ENCODE data around the gene DUOXA2.

DUOXA2 gene

DNA sequence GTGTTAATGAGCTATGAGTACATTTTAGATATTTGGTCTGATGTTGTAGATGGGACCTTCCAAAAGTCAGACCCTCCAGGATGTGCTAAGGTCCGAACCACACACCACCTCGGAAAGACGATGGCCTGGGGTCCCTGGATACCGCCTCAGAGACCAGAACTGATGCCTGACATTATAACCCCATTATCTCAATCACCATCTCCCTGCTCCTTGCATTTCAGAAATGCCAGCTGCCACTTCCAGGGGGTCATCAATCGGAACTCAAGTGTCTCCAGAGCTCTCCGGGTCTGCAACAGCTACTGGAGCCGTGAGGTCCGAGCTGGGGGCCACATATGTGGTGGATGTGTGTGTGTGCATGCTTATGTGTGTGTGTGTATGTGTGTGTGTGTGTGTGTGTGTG is 23.6 kb downstream of the DUOXA2 start:
- DNase-seq = no peak

DNA sequence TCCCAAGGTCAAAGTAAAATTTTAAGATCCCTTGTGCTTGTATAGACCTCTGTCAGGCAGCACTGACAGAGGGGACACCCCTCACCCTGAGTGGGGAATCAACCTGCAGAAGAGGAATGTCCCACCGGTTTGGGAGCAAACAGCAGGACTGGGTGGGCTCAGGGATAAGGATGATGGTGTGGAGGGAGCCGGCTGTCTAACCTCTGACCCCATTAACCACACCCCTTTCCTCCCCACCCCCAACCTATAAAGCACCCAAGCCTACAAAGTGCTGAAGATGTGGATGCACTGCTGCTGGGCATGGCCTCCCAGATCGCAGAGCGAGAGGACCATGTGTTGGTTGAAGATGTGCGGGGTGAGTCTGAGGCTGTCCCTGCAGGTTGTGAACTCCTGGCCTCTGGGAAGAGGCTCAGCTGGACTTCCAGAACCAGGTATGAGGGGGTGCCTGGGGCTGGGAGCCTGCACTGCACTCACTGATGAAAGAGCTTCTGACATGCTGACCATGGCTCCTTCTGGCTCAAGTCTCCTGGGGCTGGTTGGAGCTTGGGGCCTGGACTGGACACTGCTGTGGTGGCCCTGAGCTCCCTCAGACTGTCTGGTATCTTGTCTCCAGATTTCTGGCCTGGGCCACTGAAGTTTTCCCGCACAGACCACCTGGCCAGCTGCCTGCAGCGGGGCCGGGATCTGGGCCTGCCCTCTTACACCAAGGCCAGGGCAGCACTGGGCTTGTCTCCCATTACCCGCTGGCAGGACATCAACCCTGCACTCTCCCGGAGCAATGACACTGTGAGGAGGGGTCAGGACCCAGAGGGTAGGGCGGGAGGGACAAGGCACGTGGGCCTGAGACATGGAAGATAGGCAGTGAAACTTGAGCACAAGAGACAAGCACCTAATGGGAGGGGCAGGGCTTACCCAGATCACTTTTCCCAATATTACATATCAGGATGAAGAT is 25.0 kb downstream of the DUOXA2 start:
- DNase-seq = no peak

DNA sequence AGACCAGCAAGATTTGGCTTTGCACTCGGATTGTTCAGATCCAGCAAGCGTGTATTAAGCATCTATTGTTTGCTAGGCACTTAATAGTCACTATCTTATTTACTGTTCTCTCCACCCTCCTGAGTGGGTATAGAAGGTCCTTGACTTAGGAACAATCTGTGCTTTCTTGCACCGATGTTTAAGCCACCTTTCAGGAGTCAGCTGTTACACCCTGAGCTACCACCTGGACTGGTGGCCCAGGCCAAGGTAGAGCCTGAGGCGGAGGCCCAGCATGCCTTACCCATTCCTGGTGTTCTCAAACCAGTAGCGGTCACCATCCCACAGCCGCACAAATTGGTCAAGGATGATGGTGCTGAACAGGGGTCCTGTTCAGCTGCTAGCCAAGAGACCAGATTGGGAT is 25.6 kb downstream of the DUOXA2 start:
- no peak for DNase-seq

DNA sequence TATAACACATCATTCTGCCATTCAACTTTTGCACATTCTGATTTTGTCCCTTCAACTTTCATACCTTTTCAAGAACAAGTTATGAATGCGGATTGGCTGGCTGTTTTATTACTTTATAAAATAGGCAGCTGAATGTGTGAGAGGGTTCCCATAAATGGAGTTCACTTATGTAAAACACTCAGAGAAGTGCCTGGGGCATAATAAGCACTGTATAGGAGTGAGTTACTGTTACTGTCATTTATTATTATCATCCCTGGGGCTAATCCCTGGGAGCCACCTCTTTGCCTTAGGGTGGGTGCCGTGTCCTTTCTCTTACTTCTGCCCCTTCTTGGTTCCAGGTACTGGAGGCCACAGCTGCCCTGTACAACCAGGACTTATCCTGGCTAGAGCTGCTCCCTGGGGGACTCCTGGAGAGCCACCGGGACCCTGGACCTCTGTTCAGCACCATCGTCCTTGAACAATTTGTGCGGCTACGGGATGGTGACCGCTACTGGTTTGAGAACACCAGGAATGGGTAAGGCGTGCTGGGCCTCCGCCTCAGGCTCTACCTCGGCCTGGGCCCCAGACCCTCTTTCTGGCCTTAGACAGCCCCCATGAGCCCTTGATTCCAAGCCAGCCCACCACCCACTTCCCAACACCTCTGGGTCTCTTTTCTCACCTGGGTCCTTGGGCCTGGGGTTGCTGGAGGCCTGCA is 26.6 kb downstream of the DUOXA2 start:
- no peak for DNase-seq

DNA sequence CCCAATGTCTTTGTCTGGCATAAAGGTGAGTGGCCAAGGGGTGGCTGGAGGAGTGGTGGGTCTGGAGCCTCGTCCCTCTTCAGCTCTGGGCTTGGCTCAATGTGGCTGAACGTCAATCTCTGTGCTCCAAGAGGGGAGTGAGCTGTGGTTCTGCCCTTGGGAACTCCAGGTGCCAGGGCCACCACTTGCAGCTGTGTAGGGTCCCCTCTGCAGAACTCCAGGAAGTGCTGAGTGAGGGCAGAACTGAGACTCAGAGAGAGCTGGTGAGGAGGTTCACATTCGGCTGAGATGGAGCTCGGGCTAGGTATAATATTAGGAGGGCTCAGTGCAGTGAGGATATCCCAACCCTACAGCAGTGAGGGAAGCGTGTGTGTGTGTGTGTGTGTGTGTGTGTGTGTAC is 27.3 kb downstream of the DUOXA2 start:
- no peak for DNase-seq

DNA sequence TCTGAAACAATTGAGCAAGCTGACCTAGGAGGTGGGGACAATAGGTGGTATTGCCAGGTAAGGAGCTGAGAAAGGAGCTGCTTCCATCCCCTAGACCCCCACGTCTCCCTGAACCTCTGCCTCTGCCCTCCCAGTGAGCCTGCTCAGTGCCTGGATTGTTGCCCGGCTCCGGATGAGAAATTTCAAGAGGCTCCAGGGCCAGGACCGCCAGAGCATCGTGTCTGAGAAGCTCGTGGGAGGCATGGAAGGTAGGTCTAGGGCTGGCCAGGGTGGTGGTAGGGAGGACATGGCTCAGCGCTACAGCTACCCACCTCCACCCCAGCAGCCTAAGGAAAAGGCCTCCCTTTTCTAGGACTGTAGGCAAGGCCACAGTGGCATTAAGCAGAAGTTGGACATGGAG is 28.9 kb downstream of the DUOXA2 start:
- no peak for DNase-seq

DNA sequence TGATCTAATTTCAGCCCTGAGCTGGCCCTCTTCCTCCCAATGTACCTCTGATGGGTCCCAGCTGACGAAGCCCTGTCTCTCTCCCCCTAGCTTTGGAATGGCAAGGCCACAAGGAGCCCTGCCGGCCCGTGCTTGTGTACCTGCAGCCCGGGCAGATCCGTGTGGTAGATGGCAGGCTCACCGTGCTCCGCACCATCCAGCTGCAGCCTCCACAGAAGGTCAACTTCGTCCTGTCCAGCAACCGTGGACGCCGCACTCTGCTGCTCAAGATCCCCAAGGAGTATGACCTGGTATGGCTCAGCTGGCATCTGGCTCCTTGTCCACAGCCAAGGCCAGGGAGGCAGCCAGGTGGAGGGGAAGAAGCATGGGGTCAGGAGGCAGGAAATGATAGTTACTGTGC is 29.8 kb downstream of the DUOXA2 start:
- no peak for DNase-seq

DNA sequence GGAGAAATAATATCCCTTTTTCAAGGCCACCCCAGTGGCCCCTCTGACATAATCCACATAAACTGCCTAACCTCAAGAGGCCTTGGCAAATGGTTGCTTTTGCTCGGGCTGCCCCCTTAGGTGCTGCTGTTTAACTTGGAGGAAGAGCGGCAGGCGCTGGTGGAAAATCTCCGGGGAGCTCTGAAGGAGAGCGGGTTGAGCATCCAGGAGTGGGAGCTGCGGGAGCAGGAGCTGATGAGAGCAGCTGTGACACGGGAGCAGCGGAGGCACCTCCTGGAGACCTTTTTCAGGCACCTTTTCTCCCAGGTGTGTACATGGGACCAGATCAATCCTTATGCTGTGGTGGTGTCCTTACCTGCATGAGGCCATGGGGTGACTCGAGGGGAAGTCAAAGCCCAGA is 30.6 kb downstream of the DUOXA2 start:
- DNase-seq = no peak

DNA sequence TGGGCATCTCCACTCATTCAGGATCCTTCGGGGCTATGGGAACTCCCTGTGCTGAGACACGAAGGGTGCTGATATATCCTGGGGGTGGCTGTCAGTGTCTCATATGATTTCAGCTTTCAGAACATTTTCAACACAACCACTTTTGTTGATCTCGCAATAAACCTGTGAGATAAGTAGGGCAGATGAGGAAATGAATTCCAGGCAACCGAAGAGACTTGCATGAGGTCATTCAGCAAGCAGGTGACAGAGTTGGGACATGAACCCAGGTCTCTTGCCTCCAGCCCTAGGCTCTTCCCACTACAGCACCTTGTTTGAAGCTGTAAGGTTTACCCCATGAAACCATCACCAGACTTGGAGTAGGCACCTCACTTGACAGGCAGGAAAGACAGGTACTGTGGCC is 32.3 kb downstream of the DUOXA2 start:
- no peak for DNase-seq

DNA sequence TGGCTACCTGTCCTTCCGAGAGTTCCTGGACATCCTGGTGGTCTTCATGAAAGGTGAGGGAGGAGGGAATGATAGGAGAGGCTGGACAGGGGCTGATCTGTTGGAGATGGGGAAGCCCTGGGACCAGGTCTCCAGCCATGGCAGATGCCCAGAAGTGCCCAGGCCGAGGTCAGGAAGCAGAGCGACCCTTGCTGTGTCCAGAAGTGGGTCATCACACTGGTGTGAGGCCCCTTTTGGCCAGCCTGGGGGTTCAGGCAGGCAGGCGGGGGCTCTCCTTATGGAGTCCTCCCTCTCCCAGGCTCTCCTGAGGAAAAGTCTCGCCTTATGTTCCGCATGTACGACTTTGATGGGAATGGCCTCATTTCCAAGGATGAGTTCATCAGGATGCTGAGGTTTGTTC is 33.5 kb downstream of the DUOXA2 start:
- no peak for DNase-seq

GRCh38 chr15:45148076-45149059 is 34.2 kb downstream of the DUOXA2 start:
- no peak for DNase-seq

GRCh38 chr15:45149060-45149459 is 34.9 kb downstream of the DUOXA2 start:
- DNase-seq = no peak

DNA sequence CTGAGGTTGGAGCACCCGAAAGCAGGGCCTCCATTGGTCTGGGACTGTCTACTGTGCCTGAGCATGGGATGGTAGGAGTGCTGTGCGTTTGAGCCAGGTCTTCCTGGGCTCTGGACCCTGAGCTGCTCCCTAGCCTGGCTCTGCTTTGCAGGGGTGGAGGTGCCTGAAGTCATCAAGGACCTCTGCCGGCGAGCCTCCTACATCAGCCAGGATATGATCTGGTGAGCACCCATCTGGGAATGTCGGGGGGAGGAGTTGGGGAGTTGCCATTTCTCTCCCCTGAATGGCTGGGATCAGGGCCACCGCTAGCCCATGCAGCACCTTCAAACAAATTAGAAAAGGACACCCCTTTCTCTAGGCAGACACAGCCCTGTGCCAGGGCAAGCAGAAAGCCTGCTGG is 36.4 kb downstream of the DUOXA2 start:
- DNase-seq = no peak

DNA sequence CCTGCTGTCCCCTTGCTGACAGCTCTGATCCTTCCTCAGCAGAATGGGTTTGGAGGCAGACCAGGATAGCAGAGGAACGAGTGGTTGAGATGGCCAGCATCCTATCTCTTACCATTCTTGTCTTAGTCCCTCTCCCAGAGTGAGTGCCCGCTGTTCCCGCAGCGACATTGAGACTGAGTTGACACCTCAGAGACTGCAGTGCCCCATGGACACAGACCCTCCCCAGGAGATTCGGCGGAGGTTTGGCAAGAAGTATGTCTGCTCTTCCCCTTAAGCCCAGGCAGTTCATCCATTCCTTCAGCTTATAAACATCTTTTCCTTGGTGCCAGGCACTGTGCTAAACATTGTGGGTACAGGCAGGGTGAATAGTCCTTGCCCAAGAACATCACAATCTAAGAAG is 36.9 kb downstream of the DUOXA2 start:
- no peak for DNase-seq

DNA sequence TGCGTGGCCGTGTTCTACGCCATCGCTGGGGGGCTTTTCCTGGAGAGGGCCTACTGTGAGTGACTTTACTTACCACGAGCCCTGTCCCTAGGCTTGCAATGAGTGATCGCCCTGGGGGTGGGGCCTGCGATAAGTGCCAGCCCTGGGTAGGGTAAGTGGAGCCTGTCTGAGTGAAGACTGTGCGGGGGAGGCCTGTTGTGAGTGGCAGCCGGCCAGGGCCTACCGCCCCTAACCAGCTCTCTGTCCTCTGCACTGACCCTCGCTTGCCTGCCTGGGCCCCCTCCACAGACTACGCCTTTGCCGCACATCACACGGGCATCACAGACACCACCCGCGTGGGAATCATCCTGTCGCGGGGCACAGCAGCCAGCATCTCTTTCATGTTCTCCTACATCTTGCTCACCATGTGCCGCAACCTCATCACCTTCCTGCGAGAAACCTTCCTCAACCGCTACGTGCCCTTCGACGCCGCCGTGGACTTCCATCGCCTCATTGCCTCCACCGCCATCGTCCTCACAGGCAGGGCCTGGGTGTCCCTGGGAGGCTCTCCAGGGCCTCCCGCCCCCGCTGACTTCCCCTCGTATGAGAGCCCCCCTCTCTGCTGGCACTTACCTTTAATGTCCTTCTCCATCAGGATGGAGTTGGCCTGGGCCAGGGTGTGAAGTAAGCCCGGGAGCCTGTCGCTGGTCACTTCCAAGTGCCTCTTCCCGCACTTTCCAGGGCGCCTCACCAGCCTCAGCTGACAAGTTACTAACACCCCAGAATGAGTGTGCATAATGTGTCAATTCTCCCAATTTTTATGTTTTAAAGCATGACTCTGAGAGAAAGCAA is 38.1 kb downstream of the DUOXA2 start:
- DNase-seq = no peak

DNA sequence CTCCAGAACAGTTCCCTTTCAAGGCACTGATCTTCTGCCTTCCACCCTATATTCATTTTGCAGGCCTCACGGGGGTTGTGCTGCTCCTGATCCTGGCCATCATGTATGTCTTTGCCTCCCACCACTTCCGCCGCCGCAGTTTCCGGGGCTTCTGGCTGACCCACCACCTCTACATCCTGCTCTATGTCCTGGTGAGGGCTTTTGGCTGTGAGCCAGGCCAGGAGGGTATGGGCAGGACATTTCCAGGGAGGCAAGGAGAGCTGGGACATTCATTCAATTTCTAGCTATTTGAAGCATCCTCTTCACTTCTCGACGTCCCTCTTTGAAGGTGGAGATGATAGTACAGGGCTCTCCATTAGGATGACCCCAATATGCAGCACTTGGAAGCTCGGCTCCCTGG is 41.6 kb downstream of the DUOXA2 start:
- no peak for DNase-seq

DNA sequence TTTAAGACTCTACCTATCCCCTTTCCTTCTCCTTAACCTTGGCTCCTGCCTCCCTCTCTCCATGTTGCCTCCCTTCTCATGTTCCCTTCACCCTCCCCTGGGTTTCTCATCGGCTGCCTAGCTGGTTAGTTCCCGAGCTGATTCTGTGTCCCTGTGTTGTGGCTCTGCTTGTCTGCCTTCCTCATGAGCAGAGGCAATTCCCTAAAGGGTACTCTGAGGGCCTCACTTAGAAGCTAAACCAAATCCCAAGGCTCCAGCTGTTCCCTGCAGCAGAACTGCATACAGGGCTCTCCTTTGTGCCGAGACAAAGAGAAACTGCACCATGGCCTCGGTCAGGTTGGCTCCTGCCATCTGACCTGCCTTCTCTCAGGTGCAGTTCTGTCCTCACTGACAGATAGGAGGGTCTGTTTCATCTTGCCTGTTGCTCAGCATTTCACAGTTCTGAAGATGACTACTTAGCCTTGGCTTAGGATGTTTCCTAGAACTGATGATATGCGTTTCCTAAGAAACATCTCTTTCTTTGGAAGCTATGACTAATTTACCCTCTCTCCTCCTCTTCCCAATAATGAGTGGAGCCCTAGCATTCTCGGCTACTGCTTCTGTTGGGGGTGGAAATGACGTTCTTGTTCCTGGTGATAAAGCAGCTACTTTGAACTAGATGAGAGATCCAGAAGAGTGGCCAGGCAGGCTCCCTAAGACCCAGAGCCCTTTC is 42.8 kb downstream of the DUOXA2 start:
- DNase-seq = no peak

DNA sequence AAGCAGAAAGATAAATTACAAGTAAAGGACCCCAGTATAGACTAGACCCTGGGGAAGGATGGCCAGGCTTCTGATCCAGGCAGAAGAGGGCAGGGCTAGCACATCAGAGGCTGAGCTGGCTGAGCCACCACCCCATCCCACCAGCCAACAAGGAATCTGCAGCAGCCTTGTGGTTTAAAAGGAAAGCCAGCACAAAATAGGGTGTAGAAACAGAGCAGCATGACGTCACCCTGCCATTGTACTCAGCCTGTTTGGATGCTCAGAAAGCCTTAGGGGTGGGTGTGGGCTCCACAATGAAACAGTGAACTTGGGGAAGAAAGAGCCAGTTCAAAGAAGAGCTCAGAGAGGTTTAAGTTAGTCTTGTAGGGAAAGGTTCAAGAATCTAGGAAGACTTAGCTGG is 43.8 kb downstream of the DUOXA2 start:
- DNase-seq = no peak

GRCh38 chr15:45161666-45162065 is 47.5 kb downstream of the DUOXA2 start:
- no peak for DNase-seq

- no peak for DNase-seq
Observed at GRCh38 chr15:45162771-45163507, 48.8 kb downstream of the DUOXA2 start.

- DNase-seq = no peak
Observed at GRCh38 chr15:45163508-45163856, 49.4 kb downstream of the DUOXA2 start.
